ENCODE results near the gene GSS.

GSS gene

DNA sequence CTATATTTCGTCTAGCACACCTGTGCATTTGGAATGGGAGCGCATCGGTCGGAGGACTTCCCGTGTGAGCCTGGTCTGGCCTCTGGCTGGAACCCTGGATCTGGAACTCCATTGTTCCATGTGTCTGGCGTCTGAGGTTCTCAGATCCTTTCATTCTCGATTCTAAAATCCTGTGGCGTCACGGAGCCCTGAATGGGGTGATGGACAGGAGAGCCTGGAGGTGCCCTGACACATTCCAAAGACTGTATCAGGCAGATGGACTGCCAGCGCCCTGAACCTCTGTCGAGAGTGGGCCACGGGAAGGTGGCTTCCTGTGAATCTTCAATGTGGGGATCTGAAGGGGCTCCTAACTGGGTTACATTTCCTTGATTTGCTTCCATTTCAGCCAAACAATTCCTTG is 20.7 kb upstream of the GSS start:
- DNase-seq, result no peak

DNA sequence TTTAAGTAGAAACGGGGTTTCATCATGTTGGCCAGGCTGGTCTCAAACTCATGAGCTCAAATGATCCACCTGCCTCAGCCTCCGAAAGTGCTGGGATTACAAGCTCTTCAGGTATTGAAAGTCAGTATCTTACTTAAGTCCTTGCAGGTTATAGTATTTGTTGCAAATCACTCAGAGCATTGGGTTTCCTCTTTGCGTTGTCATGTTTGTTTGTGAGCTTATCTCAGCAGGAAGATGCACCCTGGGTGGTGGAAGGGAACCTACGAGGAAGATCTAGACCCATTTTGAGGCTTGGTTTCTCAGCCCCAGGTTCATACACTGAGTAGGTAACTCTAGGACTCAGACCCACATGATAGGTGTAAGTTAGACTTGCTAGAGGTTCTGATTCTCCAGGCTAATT is 18.6 kb upstream of the GSS start:
- no peak for DNase-seq

DNA sequence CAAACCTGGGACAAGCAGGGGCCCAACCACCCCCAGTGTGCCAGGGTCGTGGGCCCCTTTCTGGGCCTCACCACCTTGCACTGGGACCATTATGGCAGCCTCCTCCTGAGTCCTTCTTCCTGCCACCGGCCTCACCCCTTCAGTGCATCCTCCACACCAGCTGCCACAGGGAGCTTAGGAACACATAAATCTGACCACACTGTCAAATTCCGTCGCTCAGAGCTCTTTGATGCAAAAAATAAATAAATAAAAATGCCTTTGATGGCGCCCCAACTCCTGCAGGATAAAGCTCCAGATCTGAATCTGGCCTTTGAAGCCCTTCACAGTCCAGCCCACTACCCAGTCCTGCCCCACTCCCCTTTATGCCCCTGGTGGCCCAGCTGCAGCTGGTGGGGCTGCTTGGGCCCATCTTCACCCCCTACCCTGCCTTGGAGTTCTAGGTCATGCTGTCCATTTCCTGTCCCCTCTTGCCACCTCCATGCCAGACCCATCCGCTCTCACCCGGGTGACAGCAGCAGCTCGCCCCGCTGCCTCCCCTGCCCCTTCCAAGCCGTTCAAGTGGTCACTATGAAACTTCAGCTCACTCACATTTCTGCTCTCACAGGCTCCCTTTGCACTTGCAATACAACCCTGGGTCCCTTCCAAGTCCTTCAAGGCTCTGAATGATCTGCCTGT is 16.1 kb upstream of the GSS start:
- no peak for DNase-seq

DNA sequence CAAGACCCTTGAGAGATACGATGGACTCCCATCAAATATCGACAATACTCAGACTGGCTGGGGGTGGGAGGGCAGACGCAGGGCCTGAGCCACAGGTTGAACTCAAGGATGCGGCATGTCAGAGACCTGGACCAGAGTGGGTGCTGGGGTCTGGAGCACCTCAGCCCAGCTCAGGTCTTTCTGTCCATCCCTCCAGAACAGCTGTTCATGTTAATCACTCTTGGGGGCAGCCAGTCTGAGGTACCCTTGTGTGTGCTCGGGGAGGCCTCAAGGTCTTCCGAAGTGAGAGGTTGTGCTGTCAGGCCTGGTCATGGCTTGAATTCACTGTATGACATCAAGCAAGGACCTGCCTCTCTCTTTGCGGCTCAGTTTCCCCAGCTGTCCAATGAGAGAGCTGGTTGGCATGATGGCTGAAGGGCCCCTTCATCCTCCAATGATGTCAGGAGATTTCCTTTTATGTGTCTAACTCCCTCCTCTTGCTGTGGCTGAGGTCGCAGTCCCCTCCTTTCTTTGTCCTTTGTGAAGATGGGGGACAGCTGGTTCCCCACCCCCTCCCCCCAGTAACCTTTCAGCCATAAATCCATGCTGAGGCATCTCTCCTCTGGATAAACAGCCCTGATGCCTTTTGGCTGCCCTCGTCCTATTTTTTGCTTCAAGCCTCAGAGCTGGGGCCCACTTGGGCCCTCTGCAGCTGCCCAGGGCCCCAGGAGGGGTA is 15.4 kb upstream of the GSS start:
- DNase-seq, result no peak

DNA sequence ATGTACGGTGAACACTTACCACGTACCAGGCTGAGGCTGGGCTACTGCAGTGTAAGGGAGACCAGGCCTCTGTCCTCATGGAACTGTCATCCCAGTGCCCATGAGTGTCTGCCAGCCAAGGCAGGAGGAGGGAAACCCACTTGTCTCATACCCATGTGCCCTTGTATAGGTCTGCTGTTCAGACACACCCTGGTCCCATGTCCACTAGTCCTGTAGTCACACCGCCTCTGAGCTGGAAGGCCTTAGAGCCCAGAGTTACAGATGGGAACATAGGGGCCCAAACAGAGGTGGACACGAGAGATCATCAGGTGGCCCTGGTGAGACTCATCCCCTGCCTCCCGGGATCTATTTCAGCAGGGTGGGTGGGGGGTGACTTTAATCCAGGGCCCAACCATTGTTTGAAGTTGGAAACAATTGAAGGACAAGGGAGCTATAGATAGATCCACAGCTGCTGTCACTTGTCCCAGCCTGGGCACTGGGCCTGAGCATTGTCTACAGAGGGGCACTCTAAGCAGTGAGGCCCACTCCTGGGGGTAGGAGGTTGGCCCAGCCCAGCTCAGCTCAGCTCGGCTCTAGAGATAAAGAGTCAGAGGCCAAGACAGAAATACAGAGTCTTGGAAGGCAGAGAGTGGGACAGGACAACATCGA is 14.7 kb upstream of the GSS start:
- DNase-seq, result no peak

DNA sequence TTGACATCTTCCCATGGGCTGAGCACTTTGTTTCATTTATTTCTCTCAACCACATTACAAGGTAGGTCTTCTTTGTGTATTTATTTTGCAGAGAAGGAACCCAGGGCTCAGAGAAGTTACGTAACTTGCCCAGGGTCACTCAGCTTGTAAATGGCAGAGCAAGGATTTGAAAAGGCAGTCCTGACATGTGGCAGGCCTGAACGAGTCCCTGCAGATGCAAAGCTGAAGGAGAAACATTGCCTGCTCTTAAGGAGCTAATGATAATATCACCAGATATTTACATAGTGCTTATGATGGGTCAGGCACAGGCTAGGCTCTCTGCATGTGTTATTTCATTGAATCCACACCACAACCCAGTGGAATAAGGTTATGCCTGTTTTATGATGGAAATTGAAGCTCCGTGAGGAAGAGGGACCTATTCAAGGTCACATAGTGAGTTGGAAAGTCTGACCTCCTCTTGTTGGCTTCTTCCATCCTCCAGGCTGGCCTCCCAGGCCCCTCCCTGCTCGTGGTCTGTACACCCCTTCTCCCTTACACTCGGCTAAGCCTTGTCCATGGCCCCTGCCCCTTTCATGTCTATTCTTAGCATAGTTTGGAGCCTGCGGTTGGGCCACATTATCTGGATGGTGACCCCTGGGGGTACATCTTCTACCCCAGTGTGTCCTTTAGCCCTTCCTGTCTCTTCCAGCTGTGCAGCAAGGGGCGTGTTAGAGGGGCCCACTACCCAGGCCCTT is 12.6 kb upstream of the GSS start:
- no peak for DNase-seq

DNA sequence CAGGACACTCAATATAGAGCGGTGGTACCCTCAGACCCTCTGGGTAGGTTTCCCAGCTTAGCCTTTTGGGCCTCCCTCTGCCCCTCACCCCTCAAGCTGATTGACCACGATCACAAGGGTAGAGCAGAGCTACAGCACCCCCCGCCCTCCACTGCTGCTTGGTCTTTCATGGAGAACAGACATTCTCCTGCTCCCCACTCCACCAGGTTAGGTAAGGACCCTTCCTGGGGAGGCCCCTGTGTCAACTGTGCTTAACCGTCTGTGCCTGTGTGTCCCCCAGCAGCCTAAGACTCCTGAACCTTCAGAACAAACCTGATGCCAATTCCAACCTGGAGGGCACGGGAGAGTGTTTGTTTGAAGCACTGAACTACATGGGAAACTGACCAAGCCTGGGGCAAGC is 11.8 kb upstream of the GSS start:
- DNase-seq, result no peak

DNA sequence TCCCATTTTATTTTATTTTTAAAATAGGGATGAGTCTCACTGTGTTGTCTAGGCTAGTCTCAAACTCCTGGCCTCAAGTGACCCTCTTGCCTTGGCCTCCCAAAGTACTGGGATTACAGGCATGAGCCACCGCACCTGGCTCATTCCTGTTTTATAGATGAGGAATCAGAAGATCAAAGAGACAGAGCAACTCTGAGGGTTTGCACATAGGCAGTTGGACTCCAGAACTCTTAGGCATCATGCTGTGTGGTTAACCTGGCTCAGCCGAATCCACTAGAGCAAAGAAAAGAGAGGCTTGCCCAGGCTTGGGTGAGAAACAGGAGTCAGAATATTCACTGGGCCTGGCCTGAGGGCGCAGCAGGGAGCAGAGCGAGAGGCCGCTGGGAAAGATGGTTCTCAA is 9.4 kb upstream of the GSS start:
- DNase-seq, result no peak

DNA sequence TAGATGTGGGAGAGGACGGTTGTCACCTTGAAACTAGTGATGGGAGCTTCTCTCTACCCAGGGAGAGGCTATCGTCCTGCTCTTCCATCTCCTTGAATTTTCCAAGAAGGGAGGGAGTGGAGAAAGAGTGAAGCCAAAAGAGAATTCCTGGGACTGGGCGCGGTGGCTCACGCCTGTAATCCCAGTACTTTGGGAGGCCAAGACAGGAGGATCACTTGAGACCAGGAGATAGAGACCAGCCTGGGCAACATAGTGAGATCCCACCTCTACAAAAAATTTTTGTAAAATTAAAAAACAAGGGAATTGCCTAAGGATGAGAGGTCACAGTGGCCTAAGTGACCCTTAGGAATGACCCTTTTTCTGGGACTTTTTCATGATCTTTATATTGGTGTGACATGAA is 8.9 kb upstream of the GSS start:
- no peak for DNase-seq

DNA sequence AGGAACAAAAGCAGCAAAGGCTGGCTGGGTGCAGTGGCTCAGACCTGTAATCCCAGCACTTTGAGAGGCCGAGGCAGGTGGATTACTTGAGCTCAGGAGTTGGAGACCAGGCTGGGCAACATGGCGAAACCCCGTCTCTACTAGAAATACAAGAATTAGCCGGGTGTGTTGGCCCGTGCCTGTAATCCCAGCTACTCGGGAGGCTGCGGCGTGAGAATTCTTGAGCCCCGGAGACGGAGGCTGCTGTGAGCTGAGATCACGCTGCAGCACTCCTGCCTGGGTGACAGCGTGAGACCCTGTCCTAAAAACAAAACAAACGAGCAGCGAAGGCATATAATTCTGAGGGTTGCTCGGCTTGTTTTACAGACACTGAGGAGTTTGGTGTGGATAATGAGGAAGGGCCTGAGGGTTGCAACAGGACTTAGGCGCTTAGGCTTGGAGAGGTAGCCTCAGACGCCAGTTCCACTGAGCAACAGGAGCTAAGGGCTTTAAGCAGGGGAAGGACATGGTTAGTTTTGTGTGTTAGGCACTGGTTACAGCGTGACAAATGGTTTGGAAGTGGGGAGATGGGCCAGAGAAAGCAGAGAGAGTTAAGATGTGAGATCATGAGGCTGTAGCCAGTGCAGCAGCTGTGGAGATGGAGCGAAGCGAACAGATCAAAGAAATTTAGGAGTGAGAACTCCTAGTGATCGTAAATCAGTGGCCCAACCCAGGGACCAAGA is 1.3 kb upstream of the GSS start:
- DNase-seq, result no peak

DNA sequence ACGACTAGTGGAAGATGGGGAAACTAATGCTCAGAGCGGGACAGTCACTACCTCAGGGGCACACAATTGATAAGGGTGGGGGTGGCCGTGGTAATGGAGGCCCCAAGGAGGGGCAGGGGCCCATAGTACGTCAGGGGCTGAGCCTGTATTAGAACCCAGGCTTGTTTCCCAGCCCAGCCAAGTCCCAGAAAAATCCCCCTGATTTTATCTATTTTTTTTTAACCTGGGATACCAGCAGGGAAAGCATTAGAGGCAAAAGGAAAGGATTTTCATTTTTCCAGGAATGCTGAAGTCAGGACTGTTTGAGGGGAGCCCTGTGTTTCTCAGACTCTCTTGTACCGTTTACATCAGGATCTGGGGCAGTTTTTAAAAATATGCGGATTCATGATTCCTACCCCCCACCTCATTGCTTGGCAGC is 444 bp upstream of the GSS start:
- DNase-seq, result no peak

DNA sequence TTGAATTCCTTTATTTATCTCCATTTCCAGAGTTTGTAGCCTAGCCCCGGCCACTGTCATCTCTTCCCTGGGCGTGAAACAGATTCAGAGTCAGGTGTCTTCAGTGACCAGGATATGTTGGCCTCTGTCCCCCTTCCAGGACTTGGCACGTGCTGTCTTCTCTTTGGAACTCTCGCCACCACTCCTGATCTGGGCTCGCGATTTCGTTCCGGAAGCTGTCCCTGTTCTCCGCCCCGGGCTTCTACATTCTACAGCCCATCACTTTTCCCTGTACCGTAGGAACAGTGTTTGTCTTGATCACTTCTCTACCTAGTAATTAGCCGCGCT is 739 bp downstream of the GSS start:
- DNase-seq, result peak; percentile 2

DNA sequence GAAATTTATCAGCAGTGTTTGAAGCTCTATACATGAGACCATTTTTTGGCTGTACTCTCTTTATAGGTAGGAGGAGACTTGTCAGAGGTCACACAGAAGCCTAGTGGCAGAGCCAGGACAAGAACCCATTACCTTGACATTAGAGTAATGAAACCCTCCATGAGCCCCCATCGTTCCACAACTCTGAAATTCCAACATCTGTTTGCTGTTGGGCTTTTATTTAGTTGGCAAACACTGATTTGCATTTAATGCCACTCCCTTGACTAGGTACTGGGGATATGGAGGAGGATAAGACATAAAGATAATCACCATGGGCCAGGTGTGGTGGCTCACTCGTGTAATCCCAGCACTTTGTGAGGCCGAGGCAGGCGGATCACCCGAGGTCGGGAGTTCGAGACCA is 1.6 kb downstream of the GSS start:
- DNase-seq, result no peak

DNA sequence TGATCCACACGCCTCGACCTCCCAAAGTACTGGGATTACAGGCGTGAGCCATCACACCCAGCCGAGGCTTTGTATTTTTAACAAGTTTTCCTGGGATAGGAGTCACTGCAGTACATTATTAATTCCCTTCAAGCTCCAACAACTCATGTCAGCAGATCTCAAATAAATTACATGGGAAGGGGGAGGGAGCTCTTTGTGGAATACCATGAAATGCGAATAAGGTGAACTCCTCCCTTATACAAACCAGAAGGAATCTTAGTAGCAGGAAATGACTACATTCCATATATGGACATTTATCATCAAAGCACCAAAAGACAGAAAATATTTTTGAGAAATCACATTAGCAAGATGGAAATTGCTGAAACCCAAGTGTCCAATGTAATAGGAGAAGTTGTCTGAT is 2.9 kb downstream of the GSS start:
- DNase-seq, result no peak

DNA sequence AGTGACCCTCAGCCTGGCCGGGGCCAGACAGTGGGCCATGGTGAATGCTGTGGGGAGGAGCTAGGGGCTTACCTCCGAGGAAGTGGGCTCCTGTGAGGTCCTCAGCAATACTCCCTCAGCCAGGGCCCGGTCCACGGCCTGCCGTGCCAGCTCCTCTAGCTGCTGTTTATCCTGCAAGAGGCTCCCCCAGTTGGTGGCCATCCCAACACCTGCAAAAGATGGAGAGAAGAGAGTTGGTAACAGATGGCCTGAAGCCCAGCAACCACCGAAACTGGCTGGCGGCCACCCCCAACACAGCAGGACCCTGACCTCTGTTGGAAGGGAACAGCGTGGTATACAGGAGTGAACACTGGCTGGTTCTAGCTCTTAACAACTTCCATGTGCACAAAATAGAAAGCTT is 4.0 kb downstream of the GSS start:
- no peak for DNase-seq

DNA sequence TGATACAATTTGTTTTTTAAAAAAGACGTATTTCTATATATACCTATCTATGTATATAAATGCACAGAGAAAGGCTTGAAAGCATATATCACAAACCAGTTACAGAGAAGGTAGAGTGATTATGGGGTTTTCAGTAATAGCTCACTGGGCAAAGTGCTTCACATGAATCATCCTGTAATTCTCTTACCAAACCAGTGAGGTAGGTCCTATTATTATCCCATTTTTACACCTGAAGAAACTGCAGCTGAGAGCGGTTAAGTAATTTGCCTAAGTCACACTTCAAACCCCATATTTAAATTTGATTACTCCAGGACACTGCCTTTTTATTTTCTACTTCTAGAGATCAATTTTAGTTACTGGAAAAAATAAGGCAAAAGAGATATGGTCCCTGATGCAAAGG is 4.4 kb downstream of the GSS start:
- no peak for DNase-seq

DNA sequence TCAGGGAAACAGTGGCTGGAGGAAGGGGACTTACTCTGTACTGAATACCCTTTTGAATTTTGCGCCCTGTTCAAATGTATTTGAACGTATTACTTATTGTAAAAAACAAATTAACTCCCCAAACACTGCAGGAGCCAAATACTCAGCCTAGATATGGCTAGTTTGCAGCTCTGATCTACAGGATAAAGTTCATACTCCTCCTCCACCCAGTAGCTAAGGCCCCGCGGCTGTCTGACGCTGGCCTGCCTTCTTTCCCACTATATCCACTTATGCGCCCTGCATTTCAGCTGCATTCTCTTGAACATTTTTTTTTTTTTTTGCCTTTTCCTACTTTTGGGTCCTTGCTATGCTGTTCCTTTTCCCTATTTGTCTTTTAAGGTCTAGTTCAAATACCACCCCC is 6.5 kb downstream of the GSS start:
- DNase-seq, result no peak

DNA sequence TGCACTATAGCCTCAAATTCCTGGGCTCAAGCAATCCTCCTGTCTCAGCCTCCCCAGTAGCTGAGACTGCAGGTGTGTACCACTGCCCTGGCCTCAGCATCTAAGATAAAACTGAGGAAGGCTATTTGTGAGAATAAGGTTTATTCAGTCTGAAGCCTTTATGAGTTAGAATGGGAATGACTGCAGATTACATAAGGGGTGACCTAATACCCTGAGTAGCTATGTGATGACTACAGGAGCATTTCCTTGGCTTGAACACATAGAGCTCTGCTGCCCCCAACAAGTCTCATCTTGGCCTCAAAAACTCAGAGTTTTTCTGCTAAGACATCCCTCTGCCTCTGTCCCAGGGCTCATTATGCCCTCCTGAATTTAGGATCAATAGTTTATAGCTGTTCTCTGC is 7.6 kb downstream of the GSS start:
- DNase-seq, result no peak

DNA sequence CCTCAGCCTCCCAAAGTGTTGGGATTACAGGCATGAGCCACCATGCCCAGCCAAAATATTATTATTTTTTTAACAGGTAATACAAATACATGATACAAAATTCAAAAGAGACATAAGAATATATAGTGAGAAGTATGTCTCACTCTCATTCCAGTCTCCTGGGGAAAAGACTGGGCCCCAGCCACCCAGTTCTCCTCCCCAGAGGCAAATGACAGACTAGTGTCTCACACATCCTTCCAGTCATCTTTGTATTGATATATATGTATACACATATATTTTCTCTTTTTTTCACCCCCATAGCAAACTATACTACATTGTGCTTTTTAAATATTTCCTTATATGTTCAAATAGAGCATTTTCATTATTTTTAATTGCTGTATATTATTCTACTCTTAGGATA is 8.3 kb downstream of the GSS start:
- no peak for DNase-seq

DNA sequence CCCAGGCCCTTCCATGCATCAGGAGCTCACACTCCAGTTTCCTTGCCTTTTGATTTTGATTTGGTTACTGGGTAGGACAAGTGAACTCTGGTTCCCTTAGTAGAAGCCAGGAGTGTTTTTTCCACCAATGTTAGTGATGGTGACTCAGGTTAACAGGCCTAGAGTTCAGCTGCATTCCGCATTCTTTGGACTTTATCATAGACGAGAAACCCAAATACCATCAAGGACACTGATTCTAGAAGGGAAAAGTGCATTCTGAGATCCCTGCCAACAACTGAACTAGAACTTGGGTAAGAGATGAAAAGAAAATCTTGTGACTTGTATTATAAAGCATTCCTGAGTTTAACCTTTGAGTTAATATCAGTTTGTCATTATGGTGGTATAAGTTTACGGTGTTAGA is 8.9 kb downstream of the GSS start:
- no peak for DNase-seq

DNA sequence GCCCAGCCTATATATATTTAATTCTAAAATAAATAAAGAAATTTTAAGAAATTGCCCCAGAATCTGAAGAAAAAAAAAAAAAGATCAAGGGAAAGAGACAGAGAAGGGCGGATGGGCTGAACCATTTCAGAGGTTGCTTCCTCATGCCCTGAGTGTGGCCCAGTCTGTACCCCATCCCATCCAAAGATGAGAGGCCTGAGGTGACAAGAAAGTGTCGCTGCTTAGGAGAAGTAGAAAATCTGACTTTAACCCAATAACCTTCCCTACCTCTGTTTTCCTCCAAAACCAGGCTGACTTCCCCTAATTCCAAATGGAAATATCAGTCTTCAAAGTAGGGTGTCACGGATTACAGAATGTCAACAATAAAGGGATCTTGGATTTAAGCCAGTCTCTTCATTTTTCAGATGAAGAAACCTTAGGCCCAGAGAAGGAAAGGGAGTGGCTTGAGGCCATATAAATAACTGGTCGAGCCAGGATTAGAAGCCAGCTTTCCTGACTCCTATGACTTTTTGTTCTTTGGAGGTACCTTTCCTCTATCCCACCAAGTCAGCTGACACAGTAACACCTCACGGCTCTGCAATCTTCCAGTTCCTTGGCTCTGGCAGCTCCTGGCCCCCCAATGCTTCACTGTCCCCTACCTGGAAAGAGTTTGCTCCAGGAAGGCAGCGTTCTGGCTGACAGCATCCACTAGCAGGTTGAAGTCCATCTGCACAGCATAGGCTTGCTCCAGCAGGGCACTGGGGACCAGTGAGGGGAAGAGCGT is 10.1 kb downstream of the GSS start:
- DNase-seq, result no peak

DNA sequence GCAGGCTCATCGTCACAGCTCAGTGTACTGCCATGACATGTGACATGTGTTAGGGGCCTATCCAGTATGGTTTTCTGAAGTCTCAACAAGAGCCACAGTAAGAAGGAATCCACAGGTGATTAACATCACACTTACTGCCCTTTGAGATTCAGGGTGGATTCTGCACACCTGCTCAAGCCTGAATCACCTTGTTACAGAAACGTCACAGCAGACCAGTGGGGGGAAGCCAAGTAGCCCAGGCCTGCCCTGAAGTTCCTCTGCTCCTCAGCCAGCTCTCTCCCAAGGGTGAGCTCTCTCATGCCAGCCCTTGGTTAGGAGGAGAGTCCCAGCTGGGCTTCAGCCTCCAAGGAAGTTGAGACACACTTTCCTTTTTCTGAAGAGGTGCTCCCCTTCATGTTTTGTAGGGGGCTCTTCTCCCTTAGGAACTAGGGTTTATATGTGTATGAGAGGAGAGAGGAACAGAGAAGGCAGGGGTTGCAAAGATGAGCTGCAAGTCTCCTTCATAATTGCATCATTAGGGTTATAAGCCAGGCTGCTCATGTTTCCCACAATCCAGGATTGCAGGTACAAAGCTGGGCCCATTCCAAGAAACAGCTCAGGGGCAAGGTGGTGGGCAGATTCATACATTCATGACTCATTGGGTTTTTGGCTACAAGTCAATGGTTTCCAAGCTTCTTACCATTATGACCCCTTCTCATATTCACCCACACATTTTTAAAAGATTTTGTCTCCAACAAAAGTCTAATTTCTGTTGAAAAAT is 11.6 kb downstream of the GSS start:
- no peak for DNase-seq
